Stimulated activated effector memory CD8-positive, alpha-beta T cell treated with anti-CD3 and anti-CD28 coated beads, Interleukin-12 subunit alpha, Interleukin-12 subunit beta, amount 100 ng/mL, for 72 hours (primary cell): ENCODE data around the gene ADAM12.

ENCODE experiments used
- ATAC-seq: fragments of 150-1000 bp; cut with Tn5 transposase; 2 replicates; pipeline ENCODE4 v1.10.0; 2021
- DNase-seq, 2 donors: peaks; one replicate each; pipeline ENCODE4 v3.0.0; 2021 to 2022; ENCODE audit warnings: low spot score in 2 of 2
- H3K27ac Mint-ChIP-seq: one replicate; pipeline ENCODE4 v1.8.0; 2022; ENCODE audit warnings: mild to moderate bottlenecking, mixed read lengths
- H3K36me3 Mint-ChIP-seq: one replicate; pipeline ENCODE4 v1.8.0; 2022; ENCODE audit warnings: mild to moderate bottlenecking, mixed read lengths
- H3K4me1 Mint-ChIP-seq: one replicate; pipeline ENCODE4 v1.8.0; 2022; ENCODE audit warnings: mixed read lengths
- H3K4me3 Mint-ChIP-seq: one replicate; pipeline ENCODE4 v1.8.0; 2022; ENCODE audit warnings: mild to moderate bottlenecking, mixed read lengths
- H3K9me3 Mint-ChIP-seq: one replicate; pipeline ENCODE4 v1.8.0; 2022; ENCODE audit warnings: mixed read lengths

The ADAM12 gene, protein sequence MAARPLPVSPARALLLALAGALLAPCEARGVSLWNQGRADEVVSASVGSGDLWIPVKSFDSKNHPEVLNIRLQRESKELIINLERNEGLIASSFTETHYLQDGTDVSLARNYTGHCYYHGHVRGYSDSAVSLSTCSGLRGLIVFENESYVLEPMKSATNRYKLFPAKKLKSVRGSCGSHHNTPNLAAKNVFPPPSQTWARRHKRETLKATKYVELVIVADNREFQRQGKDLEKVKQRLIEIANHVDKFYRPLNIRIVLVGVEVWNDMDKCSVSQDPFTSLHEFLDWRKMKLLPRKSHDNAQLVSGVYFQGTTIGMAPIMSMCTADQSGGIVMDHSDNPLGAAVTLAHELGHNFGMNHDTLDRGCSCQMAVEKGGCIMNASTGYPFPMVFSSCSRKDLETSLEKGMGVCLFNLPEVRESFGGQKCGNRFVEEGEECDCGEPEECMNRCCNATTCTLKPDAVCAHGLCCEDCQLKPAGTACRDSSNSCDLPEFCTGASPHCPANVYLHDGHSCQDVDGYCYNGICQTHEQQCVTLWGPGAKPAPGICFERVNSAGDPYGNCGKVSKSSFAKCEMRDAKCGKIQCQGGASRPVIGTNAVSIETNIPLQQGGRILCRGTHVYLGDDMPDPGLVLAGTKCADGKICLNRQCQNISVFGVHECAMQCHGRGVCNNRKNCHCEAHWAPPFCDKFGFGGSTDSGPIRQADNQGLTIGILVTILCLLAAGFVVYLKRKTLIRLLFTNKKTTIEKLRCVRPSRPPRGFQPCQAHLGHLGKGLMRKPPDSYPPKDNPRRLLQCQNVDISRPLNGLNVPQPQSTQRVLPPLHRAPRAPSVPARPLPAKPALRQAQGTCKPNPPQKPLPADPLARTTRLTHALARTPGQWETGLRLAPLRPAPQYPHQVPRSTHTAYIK

DNA sequence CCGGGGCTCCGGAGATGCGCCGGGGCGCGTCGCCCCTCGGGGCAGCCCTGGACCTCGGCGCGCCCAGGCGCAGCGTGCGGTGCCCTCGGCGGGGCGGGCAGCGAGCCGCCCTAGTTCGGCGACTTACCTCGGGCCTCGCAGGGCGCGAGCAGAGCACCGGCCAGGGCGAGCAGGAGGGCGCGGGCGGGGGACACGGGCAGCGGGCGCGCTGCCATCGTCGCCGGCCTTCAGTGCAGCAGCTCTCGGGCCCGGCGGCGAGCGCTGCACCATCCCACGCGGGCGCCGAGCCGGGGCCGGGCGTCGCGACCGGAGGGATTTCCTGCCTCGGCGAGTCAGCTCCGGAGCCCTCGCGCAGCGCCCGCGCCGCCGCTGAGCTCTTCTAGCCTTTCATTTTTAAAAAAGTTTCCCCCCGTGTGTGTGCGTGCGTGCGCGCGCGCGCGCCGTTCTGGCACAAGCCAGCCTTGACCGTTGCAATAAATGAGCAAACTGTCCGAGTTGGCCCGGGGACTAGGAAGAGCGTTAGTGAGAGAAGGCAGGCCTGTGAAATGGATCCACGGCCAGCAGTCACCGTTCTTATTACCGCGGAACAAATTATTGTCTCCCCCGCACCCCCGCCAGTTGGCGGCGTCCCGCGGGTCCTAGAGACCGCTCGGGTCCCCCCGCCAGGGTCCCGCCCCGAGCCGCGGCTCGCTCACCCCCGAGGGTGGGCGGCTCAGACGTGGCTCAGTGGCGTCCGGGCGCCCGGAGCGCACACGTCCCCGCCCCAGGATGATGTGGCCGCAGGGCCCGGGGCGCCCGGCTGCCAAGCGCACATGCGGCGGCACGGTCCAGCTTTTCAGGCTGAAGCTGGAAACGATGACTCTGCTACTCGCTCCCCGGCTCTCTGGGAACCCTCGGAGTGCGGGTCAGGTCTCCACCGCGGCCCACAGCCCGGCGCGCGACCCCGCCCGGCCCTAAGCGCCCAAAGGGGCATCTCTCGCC, at the start of gene ADAM12:
ADAM12 (minus strand) TSS at position 547 of the 981 bp plus-strand sequence; CDS start at position 215, 332 bp downstream.
- DNase-seq (peak in 1 of 2 donors; percentile 17), ATAC-seq (peak; percentile 48)
- Mint-ChIP-seq H3K9me3 (no peaks in the 10 kb centered on the region), H3K36me3 (peaks cover 17% of the 10 kb centered on the region), H3K27ac (peak within 1 kb of the TSS; percentile 93), H3K4me1 (peaks cover 37% of the 10 kb centered on the region), H3K4me3 (peak within 1 kb of the TSS; percentile 87)

DNA sequence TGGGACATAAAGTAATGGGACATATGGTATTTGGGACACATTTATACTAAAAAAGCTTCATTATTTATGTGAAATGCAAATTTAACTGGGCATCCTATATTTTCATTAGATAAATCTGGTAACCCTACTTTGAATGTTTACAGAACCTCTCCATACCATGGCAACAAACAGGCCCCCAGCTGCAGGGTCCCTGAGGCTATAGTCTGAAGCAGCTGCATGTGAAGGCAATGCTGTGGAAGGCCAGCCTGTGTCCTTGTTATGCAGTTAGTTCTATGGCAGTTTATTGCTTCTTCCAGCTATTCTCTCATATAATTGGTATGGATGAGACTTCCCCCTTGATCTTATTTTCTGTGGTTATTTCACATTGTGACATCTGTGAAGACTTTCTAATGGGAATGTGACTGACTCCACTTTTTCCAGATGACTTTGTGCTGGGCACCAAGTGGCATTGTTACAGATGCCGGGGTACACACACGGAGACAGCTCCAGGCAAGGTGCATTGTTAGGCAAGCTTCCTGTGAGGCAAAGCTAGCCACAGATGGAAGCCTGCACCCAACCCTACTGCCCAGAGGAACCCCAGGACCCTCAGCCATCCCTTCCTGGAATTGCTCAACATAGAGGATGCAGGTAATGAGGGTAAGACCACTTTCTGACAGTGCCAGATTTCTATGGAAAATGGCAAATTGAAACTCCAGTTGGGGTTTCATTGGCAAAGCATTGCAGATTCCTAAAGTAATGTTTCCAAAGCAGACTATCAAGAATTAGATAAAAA, 49.5 kb upstream of the ADAM12 start:
- H3K9me3 Mint-ChIP-seq, result peaks cover 5% of the 10 kb centered on the region
- ATAC-seq (no peak), DNase-seq (no peak)
- no peak overlapping the region for H3K27ac Mint-ChIP-seq
- no peaks in the 10 kb centered on the region for H3K36me3 Mint-ChIP-seq
- H3K4me3 Mint-ChIP-seq, result no peak overlapping the region
- H3K4me1 Mint-ChIP-seq, result peaks cover 20% of the 10 kb centered on the region

DNA sequence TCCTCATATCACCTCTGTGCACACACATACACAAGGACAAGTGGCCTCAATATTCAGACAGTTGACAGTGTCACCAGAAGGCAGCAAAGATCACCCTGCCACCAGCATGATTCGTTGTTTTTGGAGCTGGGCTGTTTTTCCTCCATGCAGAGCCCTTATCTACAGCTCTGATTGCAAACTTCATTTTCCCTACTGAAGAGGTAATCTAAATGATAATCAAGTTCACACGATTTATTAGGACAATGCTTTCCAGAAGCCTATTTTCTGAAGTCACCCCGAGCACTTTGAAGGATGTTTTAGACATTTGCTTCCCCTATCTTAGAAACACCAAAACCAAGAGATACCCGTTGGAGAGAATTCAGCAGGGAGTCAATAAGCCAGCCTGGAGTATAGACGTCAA, 46.0 kb upstream of the ADAM12 start:
- no peak for DNase-seq
- no peaks in the 10 kb centered on the region for H3K36me3 Mint-ChIP-seq
- no peak overlapping the region for H3K27ac Mint-ChIP-seq
- H3K4me3 Mint-ChIP-seq, result no peak overlapping the region
- no peaks in the 10 kb centered on the region for H3K9me3 Mint-ChIP-seq
- peaks cover 30% of the 10 kb centered on the region for H3K4me1 Mint-ChIP-seq
- no peak for ATAC-seq

DNA sequence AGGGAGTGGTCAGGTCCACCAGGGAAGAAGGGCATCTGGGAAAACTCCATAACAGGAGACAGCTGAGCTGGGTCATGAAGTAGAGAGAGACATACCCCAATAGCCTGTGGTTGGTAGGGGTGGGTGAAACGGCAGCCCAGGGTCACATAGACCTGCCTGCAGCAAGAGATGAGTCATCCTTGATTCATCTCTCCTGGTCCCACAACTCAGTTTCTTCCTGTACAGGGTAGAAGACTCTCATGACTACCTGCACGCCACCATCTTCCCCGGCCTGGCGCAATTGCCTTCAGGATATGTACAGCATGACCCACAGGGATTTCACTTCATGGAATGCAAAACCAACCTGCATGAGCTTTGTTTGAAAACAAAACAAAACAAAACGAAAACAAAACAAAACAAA, 45.1 kb upstream of the ADAM12 start:
- H3K4me3 Mint-ChIP-seq, result peak overlapping the region; percentile 58
- H3K9me3 Mint-ChIP-seq, result no peaks in the 10 kb centered on the region
- H3K27ac Mint-ChIP-seq, result peak overlapping the region; percentile 46
- peak; percentile 94 for ATAC-seq
- H3K36me3 Mint-ChIP-seq, result no peaks in the 10 kb centered on the region
- no peak for DNase-seq
- peaks cover 30% of the 10 kb centered on the region for H3K4me1 Mint-ChIP-seq

DNA sequence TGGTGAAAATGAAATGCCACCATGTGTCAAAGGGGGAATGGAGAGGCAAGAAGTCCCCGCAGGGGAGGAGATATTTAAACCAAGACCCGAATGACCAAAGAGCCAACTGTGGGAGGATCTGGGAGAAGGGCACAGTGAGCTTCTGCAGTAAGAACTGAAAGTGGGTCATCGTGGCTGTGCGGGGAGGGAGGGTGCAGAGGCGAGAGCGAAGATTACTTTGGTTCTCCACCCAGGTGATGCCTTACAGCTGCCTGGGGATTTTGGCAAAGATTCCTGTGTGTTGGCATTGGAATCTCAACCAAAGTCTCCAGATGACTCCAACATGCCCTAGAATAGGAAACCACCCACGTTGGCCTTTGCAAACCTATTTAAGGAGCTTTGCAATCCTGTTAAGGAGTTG, 44.2 kb upstream of the ADAM12 start:
- Mint-ChIP-seq H3K4me1 (peaks cover 30% of the 10 kb centered on the region), H3K9me3 (no peaks in the 10 kb centered on the region), H3K4me3 (peak overlapping the region; percentile 58), H3K27ac (peak overlapping the region; percentile 46), H3K36me3 (no peaks in the 10 kb centered on the region)
- DNase-seq, result no peak
- peak; percentile 75 for ATAC-seq

DNA sequence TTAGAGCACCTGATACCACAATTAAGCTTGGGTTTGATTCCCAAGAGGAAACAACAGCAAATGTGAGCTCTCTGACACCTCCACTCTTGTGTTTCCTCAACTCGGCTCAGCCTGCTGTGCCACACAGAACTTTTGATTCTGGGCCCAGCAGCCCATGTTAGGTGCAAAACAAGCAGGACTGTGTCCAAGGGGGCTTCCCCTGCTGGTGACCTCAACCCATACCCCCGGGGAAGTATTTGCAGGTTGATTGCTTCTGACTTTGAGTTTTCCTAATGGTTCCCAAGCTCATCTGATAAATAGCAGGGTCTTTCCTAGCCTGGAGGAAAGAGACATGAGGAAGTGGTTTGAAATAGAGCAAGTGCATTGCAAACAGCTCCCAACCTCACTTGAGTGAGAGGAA, 43.5 kb upstream of the ADAM12 start:
- ATAC-seq (no peak), DNase-seq (no peak)
- Mint-ChIP-seq H3K36me3 (no peaks in the 10 kb centered on the region), H3K4me3 (peak overlapping the region; percentile 58), H3K4me1 (peaks cover 30% of the 10 kb centered on the region), H3K27ac (peak overlapping the region; percentile 46), H3K9me3 (no peaks in the 10 kb centered on the region)

DNA sequence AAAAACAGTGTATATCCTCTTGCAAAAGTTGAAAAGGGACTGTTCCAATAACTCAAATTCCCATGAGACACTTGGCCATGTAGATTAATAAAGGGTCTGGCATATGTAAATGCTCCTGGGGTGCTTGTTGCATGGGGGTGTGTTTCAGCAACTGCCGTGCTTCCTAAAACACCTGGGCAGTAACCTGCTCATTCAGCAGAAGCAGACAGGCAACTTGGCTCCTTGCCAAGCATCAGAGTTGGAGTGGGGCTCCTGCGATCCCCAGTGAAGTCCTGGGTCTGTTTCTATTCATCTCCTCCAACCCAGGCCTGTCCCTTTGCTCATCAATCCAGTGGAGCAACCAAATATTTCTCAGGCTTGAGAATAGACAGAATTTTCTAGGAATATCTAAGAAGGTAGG, 42.2 kb upstream of the ADAM12 start:
- Mint-ChIP-seq H3K9me3 (no peaks in the 10 kb centered on the region), H3K27ac (peak overlapping the region; percentile 48), H3K36me3 (no peaks in the 10 kb centered on the region), H3K4me3 (no peak overlapping the region), H3K4me1 (peaks cover 36% of the 10 kb centered on the region)
- DNase-seq, result no peak
- ATAC-seq, result no peak

DNA sequence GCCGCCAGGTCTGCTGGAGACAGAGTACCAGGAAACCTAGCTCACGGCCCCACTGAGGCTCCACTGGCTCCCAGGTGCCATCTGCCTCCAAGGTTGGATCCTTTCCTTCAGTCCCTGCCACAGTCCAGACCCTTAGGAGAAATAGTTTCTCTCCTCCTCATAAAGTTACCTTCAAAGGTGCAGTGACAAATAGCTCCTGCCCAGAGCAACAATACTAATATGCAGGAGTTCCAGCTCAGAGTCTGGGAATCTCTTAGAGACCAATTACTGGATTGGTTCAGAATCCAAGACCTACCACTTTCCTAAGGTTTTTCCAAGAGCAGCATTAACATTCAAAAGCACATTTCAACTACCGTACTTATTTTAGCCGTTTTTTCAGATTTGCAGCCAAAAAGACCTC, 41.0 kb upstream of the ADAM12 start:
- Mint-ChIP-seq H3K4me1 (peaks cover 41% of the 10 kb centered on the region), H3K36me3 (no peaks in the 10 kb centered on the region), H3K4me3 (no peak overlapping the region), H3K9me3 (peaks cover 5% of the 10 kb centered on the region), H3K27ac (no peak overlapping the region)
- ATAC-seq (no peak), DNase-seq (no peak)

DNA sequence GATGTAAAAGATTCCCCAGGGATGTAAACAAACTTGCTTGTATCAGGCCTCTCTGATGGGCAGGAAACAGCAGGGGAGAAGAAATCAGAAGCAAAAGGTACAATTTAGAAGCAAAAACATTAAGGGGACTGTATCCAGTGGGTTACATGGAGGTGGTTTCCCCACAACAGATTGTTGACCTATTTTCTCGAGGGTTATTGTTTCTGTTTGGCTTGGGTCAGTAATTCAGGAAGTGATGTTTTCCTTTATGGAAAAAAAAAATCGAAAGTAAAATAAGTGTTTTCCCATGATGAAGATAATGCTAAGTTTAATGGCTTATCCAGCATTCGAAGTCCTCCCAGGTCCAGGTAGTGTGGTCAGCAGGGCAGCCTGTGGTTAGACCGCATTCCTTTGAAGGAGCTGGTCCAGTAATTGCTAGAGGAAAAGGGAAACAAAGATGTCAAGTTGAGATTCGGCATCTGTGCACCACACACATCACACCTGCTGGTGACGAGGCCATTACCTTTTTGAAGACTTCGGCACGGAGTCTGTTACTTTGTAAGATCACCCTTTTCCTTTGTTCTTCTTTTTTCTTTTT, 37.3 kb upstream of the ADAM12 start:
- peaks cover 8% of the 10 kb centered on the region for H3K9me3 Mint-ChIP-seq
- no peak overlapping the region for H3K4me3 Mint-ChIP-seq
- H3K4me1 Mint-ChIP-seq, result peaks cover 16% of the 10 kb centered on the region
- H3K27ac Mint-ChIP-seq, result no peak overlapping the region
- ATAC-seq, result no peak
- no peak for DNase-seq
- H3K36me3 Mint-ChIP-seq, result no peaks in the 10 kb centered on the region

DNA sequence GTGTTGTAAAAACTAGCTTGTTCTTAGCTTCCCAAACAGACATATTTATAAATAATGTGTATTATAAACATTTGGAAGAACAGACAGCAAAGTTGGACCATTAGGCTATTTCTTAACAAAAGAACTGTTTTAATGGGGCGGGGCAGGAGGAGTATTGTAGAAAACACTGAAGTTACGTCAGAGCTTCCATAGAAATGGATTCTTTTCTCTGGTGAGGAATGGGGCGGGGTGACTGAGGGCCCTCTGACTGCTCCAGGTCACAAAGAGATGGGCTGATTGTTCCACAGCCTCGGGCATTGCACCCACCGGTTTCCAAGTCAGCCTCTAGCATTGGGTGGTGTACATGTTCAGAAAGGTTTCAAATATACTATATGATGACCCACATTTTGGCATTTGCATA, 36.8 kb upstream of the ADAM12 start:
- Mint-ChIP-seq H3K4me3 (no peak overlapping the region), H3K4me1 (peaks cover 16% of the 10 kb centered on the region)
- no peak for DNase-seq

DNA sequence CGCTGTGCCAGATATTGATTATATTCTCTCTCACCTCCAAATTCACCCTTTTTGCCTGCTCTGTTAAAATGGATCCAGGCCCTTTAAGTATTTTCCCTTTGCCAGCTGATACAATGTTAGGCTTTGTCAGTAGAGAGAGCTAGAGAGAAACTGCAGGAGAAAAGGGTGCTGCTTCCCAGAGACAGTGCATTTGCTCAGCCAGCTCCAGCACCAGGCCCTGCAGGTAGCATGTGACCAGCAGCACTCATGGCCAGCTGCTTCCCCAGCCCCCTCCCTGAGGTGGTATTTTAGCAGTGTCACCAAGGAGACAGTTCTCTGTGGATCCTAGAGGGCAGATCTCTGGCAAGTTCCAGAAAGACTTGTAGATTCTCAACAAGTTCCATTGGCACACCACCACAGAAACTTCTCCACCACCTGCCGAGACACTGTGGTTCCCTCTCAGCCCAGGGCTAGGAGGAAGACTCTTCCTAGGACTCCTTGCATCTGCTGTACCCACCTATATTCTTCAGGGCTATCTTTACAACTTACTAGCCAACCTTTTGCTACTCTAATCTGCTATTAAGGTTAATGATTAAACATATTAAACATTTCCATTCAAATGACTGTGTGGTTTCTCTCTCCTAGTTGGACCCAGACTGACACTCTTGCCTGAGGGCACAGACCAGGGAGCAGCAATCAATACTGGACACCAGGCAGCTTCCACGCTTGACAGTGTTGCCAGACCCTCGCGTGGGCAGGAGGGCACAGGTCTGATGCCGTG, 35.6 kb upstream of the ADAM12 start:
- no peak overlapping the region for H3K27ac Mint-ChIP-seq
- no peak for ATAC-seq
- H3K9me3 Mint-ChIP-seq, result peaks cover 8% of the 10 kb centered on the region
- H3K36me3 Mint-ChIP-seq, result no peaks in the 10 kb centered on the region
- no peak overlapping the region for H3K4me3 Mint-ChIP-seq
- peaks cover 16% of the 10 kb centered on the region for H3K4me1 Mint-ChIP-seq
- DNase-seq, result no peak

More for the DNA sequence above, 36.8 kb upstream of the ADAM12 start:
- ATAC-seq, result no peak
- Mint-ChIP-seq H3K9me3 (peaks cover 8% of the 10 kb centered on the region), H3K36me3 (no peaks in the 10 kb centered on the region), H3K27ac (no peak overlapping the region)

DNA sequence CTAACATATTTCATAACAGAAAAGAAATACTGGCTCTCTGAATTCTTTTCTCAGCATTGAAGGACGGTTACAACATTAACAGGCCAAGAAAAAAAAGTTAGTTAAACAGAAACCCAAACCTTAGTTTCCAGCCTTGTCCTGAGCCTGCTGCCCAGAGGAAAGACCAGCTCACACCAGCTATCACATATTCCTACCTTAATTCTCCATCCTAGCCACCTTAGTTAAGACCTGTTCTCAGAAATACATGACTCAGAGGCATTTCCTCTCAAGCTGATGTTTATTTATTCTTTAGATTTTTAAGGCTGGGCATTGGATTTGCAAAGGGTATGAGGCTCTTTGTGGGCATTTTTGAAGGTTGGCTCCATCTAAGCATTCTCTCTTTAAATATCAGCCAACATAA, 34.3 kb upstream of the ADAM12 start:
- no peak for DNase-seq
- no peak for ATAC-seq
- Mint-ChIP-seq H3K36me3 (no peaks in the 10 kb centered on the region), H3K4me1 (peaks cover 16% of the 10 kb centered on the region), H3K9me3 (peaks cover 10% of the 10 kb centered on the region), H3K27ac (no peak overlapping the region), H3K4me3 (no peak overlapping the region)

DNA sequence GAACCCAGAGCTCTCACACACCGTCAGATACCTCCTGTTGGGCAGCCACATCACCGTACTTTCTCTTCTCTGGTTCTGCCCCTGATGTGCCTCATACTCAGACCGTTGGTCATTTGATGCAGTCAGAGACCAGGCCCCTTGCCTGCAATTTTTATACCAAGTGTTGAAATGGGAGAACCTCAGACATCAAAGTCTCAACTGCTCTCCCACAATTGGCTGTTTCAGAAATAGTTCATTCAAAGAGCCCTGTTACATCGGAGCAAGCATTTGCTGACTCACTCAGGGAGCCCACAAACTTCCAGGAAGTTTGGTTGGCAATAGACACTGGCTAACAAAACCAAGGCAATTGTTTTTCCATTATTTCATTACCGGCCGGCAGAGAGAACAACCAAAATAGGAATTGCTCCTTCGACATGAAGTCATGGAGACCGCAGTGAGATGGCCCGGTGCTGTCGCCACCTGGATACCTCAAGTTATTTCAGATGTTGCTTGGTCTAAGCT, 33.5 kb upstream of the ADAM12 start:
- ATAC-seq, result peak; percentile 72
- H3K4me1 Mint-ChIP-seq, result peaks cover 16% of the 10 kb centered on the region
- H3K4me3 Mint-ChIP-seq, result peak overlapping the region; percentile 54

More for the DNA sequence above, 33.5 kb upstream of the ADAM12 start:
- Mint-ChIP-seq H3K36me3 (no peaks in the 10 kb centered on the region), H3K27ac (peak overlapping the region; percentile 89), H3K9me3 (peaks cover 10% of the 10 kb centered on the region)
- DNase-seq, result no peak
